GM12873 (cell line): ENCODE results near the gene SPATS2.

Source experiments
- CTCF ChIP-seq: IDR thresholded peaks from 2 replicates; pipeline ENCODE4 v1.5.1; 2012; ENCODE audit warnings: low read depth, mild to moderate bottlenecking, moderate library complexity, low read length, control low read depth; ENCODE audit not compliant: insufficient read depth; ENCODE audit errors: missing control alignments

The SPATS2 gene

GRCh38 chr12:49345051-49345824, 22.0 kb upstream of the SPATS2 start:
- TF ChIP-seq CTCF: no peak

DNA sequence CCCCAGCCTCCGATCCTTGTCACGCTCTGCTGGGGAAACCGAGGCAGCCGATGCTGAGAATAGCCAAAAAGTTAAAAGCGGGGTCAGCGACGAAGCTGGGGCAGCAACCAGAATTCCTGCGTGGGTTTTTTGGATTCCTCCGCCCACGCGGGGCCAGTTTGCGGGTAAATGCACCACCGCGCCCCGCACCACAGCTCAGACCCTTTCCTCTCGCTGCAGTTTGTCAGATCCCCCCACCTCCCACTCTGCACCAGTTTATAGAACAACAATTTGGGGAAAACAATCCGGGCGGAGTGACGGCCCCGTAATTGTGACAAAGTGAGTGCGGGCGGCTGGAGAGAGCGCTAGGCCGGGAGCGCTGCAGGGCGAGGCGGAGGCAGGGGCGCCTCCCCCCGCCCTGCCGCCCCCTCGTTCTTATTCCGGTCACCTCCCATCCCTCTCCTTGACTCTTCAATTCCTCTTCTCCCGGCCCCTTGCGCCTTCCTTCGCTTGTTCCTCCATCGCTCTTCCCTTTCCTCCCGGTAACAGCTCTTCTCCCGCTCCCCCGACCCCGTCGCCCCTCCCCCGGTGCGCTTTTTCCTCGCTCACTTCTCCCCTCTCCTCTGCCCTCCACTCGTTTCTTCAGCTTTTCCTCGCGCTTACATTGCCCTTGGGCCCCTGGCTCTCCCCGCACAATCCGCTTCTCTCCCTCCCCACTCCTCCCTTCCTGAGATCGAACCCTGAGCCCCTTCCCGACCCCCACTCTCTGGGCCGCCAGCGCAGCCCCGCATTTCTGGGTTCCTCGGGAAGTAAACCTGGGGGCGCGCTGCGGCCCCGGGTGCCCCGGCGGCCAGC, 21.2 kb upstream of the SPATS2 start:
- TF ChIP-seq CTCF: no peak

DNA sequence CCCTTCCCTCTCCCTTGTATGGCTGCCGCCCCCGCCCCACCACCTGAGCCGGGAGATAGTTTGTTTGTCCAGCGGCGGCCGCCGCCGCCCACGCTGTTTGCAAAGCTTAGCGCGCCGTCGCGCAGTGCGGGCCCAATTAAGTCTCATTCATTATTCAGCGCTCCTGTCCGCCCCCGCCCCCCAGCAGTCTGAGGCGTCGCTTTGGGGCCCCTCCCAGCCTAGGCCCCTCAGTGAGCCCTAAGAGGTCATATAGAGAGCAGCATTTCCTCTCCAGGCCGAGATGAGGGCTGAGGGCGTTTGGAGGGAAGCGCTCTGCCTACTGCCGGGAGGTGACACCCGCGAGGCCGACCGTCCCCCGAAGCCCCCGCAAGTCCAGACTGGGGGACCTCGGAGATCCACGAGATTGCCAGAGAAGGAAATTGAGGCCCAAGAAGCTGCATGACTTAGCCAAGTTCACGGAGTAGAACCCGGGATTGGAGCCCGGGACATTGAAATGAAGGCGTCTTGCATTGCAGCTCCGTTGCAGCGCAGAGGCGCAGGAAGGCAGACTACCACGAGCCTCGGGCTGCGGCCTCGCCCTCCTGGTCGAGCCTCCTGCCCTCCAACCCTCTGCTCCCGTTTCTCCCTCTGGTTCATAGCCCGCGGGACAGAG, 20.5 kb upstream of the SPATS2 start, which contains the start of gene DNAJC22:
Gene DNAJC22, plus strand, starts transcription at position 230 of the 652 bp plus-strand sequence. CDS start 1,985 bp downstream, outside the sequence.
- TF ChIP-seq CTCF: no peak

DNA sequence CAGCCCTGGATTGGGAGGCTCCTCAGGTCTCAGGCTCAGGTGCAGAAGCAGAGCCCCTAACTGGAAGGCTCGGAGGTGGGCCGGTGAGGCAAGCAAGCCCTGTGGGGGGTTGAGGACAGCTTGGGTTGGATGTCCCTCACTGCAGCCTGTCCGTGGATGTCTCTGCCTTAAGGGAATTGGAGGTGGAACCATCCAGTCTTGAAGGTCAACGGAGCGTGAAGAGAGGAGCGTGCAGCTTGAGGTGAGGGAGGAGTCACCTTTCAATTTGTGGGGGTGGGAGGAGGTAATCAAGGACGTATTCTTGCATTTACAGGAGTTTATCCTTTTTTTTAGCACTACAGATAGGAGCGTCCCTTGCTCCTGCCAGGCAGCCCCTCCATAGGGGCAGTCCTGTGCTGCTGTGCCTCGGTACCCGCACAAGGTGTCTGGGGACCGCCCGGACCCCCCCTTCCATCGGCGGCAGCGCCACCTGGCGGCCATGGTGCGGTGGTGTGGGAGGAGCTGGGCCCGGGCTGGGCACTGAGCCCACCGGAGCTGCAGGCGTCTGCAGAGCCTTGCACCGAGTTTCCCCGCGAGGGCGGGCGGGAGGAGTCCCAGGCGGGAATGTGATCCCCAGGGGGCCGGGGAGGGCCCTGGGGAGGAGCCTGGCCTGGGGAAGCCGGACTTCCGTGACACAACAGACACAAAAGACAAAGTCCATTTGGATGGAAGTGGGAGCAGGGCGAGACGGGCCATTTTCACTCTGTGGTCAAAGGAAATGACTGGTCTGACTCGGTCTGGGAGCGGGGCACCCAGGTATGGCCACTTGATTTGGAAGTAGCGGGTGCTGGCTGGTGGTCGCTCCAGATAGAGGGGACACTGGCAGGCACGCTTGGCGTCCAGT, 19.7 kb upstream of the SPATS2 start:
- TF ChIP-seq CTCF: peak; percentile 90

- TF ChIP-seq CTCF: no peak
These were observed 18.5 kb upstream of the SPATS2 start for GRCh38 chr12:49348781-49349180.

GRCh38 chr12:49349266-49349665, 18.0 kb upstream of the SPATS2 start:
- no peak for TF ChIP-seq CTCF
